NCI-H2196 (cell line): ENCODE results near the gene YOD1.
"Not testable (repeated sequence)": the region's sequence is repeated elsewhere in the genome, so short reads cannot be mapped to it uniquely, and the experiment has no call there.

Source experiments
- DNase-seq: peaks from one replicate; lab custom pipeline; 2025; ENCODE audit not compliant: unreplicated experiment; lab: John Stamatoyannopoulos, UW

Gene YOD1

DNA sequence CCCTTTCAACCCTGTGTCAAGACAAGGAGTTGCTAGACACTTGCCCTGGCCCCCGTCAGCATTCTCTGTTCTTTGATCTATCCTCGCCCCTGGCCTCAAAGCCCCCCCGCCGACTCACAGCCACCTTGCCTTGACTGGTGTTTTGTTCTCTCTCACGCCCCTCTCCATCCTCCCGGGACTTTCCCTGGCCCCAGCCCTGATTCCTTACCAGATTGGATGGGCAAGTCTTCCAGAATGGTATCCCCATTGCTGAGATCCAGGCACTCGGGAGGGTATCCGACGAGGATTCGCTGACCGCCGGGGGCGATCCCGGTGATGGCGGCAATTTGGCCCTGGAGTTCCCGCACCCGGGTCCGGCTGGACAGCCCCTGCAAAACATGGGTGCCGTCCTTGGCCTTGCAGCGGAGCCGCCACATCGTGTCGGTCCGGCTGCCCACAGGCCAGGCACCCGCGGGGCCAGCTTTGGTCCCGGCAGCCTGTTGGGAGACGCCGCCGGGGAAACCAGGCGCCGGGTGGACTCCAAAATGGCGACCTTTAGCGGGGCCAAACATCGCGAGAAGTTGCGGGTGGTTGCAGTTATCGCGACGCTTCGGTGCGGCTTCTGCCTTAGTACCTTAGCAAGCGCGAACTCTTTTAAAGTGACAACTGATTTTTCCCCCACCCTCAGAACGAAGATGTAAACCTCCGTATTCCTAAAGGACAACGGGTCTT, 373 bp downstream of the YOD1 start:
- peak; percentile 92 for DNase-seq

DNA sequence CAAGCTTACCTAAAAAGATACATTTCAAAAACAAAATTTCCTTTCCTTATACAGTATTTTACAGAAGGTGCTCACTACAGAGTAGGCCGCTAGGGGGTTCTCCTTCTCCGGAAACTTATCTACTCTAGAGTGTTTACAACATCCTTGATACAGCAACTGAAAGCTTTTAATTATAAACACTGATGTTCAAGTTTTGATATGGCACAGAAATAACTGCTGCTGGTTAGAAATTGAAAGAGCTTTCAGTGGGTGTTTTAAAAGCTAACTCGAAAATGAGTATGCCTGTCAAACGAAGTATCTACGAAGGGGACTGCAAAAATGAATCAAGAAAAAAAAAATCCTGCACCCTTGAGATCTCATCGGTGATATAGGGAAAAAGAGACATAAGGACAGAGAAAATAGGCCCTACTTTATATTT, 1.0 kb downstream of the YOD1 start:
- peak; percentile 55 for DNase-seq

DNA sequence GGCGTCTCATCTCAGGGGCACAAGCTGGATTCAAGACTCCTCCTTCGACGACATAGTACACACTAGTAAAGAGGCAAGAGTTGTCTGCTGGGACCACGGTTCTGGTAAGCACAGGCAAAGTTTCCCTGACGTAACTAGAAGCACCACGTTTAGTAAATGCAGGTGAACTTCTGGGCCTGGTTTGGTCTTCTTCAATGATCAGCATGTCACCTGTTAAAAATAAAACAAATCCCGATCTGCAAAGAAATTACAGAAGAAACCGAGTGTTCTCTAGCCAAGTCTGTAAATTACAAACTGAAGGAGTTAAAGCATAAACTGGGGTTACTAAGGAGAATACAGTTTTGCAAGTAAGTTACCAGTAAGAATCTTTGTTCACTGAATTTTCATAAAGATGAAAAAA, 1.5 kb downstream of the YOD1 start:
- DNase-seq, result no peak

DNA sequence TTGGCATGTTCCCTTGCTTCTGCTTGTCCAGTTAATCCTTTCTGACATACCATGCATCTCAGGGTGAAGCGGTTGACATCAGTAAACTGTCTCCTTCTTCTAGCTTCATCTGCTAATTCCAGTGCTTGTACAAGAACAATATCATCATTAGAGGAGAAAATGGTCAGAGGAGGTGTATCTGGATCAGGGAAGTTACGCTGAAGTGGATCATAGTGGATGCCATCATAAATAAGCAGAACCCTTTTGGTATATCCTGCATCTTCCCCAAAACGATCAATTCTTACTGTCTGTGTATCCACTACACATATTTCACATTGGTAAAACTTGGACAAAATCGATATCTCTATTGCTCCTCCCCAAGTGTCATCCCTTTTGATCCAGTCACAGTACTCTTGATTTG, 2.0 kb downstream of the YOD1 start:
- DNase-seq, result no peak

DNA sequence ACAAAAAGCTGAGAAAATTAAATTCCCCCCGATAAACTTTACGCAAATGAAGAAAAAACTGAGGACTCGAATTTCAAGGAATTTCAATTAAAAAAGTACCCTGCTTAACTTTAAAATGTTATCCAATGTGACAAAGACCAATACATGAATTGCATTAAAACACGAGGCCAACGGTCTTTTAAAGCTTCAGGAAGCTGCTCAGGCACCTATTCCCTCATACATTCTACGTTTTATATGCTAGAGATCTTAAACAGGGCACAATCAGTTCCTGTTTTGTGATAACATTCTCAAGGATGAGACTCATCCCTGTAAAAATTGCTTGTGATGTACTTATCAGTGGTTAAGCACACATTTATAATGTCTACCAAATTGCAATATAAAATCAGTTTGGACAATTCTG, 3.0 kb downstream of the YOD1 start:
- DNase-seq, result no peak

DNA sequence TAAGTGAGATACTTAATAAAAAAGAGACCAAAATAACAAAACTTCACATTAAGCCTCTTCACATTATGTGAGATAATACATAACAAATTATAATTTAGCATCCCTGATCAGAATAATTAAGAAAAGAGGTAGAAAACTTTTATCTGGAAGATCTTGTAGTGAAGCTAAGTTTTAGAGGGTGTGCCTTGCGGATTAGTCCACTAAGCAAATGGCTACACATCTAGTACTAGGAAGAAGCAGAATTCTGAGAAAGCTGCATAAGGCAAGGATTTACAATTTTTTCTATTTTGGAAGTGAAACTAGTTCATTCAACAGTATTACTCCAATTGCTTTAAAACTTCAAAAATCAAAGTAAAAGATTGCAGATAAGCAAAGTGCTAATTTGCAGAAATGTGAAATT, 3.5 kb downstream of the YOD1 start:
- no peak for DNase-seq

DNA sequence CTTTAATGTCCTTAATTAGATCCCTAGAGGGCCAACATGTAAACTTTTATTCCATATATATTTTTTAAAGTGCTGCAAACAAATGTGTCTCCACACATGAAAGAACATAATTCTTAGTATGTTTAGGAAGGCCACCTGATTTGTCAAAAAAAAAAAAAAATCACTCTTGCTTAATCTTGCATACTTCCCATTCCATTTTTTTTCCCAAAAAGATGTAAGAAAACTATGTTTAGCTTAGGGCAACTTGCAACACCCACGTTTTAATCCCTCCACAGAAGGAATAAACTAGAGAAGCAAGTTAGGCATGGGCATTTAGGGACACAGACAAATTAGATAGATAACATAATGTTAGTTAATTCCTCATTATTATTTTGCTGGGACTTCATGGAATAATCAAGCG, 5.6 kb downstream of the YOD1 start:
- no peak for DNase-seq

DNA sequence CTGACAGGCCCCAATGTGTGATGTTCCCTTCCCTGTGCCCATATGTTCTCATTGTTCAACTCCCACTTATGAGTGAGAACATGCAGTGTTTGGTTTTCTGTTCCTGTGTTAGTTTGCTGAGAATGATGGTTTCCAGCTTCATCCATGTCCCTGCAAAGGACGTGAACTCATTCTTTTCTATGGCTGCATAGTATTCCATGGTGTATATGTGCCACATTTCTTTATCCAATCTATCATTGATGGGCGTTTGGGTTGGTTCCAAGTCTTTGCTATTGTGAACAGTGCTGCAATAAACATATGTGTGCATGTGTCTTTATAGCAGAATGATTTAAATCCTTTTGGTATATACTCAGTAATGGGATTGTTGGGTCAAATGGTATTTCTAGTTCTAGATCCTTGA, 9.6 kb downstream of the YOD1 start:
- not testable (repeated sequence) for DNase-seq

DNA sequence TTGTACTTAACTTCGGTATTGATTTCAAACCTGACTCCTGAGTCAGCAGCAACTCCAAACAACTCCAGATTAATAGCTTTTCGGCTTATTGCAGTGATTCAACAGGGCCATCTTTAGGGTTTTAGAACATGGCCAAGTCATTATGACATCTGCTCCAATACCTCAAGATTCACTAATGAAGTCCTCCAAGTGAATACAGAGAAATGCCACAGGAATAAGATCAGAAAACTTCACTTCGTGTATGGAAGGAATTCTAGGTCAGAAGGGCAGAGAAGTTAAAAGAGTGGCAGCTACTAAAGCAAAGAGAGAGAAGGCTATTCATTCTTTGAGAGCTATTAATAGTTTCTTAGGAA, 10.9 kb downstream of the YOD1 start:
- DNase-seq, result no peak

DNA sequence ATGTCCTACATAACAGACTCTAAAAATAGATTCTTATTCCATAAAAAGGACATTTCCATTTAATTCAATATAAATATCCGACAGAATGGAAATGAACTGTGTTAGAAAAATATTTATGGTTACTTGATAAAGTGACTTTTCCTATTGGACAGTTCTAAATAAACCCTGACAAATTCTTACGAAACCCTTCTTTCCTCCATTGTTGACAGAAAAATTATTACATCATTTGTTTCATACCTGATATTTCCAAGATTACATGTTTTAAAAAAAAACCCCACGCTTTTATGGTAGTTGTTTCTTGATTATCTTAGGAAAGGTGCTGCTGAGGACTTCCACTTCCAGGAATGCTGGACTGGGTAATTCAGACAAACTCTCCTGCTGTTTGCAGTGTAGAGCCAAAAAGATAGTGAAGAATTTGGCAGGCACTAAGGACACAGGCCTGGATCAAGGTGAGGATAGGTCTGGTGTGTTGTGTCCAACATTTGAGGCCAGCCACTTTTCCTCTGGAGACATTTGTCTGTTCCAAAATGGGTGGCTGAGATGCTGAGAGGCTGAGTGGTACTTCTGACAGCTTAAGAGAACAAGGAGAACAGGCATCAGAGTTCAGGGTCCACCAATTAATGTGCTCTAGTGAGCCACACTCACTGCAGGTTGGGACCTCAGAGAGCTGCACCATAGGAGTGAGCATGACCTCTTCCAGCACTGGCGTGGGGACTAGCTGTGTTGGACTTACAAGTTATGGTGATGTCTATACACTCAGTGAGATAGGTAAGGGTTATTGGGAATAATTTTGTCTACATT, 11.4 kb downstream of the YOD1 start:
- DNase-seq, result no peak

DNA sequence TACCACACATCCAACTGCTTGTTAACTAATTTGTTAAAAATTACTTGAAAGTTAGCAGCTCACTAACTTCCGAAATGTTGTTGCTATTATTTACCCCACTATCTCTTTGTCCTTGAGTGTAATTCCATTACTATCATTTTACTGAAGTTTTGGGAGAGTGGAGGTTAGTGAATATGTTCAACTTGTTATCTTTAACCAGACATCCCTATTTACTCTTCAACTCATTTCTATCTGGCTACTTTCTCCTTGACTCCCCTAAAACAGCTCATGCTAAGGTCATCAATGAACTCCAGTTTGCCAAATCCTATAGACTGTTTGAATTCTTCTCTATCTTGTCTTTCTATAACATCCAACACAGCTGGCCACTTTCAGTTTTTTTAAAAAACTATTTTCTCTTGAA, 14.1 kb downstream of the YOD1 start:
- no peak for DNase-seq

DNA sequence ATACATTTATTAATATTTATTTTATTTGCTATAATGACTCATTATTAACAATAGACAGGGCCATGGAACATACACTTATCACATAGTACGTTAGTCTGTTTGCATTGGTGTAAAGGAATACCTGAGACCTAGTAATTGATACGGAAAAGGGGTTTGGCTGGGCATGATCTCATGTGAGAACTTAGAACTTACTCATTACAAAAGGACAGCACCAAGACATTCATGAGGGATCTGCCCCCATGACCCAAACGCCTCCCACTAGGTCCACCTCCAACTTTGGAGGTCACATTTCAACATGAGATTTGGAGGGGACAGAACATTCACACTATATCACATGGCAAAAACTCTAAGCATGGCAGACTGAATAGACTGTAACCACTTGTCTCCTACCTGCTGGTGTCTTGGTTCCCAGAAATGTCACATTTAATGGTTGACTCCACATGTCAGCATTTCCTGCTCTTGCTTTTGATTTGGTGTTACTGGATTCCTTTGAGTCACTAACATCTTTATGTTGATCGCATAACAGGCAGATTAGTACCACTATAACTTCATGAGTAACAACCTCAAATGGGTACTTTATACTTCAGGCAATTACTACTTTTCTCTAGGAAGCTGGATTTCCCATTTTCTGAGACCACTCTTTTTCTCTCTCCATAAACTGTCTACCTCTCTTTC, 15.0 kb downstream of the YOD1 start:
- DNase-seq, result no peak

DNA sequence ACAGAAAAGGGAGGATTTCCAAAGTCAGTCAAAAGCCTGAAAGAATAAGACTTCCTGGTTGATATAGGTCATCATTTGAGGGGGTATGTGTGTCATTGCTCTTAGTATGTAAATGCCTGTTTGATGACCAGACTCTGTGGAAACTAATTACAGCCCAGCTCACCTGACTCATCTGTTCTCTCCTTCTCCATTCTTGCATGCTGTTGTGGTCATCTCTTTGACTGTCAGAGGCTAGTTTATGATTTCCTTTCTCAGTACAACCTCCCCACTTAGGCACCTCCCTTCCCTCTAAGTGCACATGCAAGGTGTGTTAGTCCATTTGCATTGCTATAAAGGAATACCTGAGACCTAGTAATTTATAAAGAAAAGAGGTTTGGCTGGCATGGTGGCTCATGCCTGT, 16.0 kb downstream of the YOD1 start:
- DNase-seq, result no peak

DNA sequence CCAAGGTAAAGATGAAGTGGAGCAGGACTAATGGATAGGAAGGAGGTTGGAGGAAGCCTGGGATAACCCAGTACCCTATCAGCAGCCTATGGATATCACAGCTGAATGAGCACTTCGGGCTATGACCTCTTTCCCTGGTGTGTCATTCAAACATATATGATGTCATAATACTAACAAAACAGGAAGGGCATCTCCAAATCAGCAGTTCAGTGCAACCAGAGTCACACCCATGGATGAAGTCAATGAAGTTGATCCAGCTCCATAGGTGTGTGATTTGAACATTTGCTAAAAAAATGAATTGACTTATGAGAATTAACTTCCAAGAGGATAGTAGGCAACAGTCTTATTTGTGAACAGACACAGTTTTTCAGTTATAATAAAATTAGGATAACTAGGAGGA, 16.8 kb downstream of the YOD1 start:
- no peak for DNase-seq

DNA sequence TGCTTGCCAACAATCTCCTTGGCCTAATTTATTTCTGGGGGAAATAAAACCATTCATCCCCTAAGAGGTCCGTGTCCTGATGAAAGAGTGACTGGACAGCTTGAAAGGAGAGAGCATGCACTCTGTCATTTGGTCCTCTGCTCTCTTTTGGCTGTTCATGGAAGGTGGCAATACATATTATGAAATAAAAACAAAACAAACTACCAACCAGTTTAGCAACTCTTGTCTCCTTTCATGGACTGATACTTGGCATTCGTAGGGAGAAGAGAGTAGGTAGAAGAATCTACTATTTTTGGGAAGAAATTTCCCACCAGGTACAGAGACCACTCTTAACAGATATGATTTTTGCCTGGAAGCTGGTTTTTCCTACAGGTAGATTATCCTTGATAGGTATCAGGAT, 17.7 kb downstream of the YOD1 start:
- DNase-seq, result no peak

DNA sequence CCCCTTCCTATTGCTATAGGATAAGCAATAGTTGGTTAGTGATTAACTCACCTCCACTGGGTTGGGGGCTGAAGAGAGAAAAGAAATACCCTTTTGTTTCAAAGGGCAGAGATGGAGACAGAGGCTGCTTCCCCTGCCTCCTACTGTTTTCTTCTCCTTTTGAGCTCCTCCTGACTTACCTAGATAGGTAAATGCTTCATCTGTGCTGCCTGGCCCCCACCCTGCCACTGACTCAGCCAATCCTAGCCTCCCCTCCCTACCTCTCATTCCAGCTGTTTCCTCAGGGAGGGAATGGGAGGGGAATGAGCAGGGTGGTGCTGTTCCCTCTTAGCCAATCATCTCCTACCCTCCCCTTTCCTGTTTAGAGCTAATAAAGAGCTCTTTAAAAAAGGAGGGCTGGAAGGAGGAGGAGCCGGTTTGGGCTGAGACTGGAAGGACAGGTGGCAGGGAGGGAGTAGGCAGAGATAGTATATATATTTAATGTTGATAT, 18.4 kb downstream of the YOD1 start, which contains the start of gene C1orf116:
Gene C1orf116 (minus strand): TSS at position 229 of the 490 bp plus-strand sequence. CDS start 5,158 bp downstream, outside the sequence.
- peak; percentile 82 for DNase-seq

DNA sequence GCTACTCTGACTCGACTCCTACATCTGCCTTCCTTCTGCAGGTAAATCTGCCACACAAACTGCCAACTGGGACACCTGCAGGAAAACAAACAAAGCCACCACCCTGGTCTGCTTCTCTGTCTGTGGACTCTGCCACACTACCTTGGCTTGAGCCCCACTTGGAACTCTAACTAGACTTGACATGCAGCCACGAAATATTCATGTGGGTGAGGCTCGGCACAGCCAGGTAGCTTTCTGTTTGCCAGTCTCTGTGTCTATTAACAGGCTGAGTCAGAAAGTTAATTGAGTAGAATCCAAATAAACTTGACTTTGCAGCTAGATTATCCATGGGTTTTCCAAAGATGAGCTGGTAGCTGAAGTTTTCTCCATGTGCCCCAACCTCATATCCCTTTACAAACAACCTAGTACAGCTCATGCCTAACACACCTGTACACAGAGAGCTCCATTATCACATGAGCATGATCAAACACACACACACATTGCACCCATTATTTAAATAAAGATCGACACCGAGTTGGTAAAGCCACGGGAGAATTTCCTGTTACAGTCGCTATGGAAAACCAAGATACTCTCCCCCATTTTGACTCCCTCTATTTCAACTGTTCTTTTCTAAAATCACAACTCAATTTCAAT, 19.3 kb downstream of the YOD1 start:
- no peak for DNase-seq

DNA sequence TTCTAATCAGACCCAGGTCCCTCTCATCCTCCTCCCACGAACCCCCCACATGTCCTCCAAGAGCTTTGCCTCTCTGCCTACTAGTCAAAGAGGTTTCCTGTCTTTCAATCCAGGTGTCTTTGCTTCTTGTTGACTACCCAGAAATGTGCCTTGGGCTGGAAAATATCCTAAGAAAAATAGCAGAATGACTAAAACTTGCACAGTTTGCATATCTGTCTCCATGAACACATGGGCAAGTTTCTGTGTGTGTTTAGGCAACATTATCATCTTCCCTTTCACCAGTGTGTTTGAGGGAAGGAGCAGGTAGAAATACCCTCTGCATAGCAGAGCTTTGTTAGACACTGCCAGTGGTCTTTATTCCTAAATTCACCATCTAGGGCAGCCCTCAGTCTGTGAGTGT, 20.0 kb downstream of the YOD1 start:
- DNase-seq, result no peak

DNA sequence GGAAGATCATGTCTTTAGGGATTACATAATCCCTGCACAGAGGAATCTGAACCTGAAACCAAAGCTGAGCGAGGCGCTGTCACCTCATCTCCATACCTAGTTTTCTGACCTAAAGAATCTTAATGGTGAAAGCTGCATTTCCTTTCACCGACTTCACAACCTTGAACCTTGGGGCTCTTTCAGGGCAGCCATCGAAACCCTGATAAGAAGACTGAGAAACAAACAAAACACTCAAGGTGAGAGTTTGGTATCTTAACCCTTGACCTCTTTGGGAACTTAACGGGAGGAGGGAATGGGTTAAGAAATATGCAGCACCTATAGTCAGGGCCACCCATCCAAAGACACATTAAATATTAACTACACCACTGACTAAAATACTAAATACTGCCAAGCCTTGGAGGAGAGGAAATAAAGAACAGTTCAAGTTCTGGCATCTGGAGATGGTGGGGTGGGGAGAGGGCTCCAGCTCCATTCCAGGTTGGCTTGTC, 20.4 kb downstream of the YOD1 start:
- no peak for DNase-seq

DNA sequence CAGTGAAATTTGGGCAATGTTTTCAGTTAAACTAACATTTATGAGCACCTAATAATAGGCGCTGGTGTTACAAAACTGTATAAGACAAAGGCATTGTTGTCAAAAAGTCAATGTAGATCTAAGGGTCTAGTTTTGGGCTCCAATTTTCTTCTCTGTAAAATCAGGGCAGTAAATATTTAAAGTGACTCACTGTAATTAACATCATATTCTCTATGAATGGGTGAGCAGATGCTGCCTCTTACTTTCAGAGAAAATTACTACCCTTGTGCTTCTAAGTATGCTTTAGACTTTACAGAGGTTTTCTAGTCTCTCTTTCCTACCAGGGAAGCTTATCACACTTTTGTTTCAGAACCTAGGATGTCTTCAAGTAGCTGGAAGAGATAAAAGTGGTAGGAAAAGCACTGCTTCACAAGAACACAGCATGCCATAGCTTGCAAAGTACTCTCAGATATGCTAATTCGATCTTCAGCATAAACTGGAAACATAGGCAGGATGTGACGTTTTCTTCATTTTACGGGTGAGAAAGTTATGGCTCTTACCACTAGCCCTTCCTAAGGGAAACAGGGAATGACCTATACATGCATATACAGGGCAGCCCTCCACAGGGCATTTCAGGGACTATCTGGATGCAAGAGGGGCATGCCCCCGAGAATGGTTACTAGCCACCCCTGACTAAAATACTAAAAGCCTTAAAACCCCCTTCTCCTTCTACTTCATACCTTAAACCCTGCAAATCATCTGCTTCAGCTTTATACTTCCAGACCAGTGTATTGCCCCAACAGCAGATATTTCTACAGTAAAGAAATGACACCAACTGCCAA, 21.1 kb downstream of the YOD1 start:
- DNase-seq, result no peak
